ENCODE data around the gene ICAM1. TPM values are rescaled to one million over a fixed set of nuclear protein-coding genes. Genes with fewer than 3 reads are reported as not detected.

ICAM1 gene
- total RNA-seq, 4 donors from 2014 or later = 11.4 to 43.4 (median 31.9) TPM

GRCh38 chr19:10306327-10306726 lies 35.4 kb downstream of the ICAM1 start:
- TF ChIP-seq CTCF (IDR thresholded peaks at IDR 0.05; ENCODE audit: low read depth) = no peak

GRCh38 chr19:10309423-10309822 lies 38.5 kb downstream of the ICAM1 start, which contains the start of gene ZGLP1:
TSS of gene ZGLP1 (minus strand) at chr19:10309815.
- no peak for TF ChIP-seq CTCF (IDR thresholded peaks at IDR 0.05; ENCODE audit: low read depth)

GRCh38 chr19:10315335-10316214 lies 44.7 kb downstream of the ICAM1 start, which contains the start of gene FDX2:
TSS of gene FDX2 (minus strand) at chr19:10316015. CDS start at chr19:10315996, 19 bp downstream.
- TF ChIP-seq CTCF (IDR thresholded peaks at IDR 0.05; ENCODE audit: low read depth) = no peak

GRCh38 chr19:10316229-10317044 lies 45.5 kb downstream of the ICAM1 start:
- TF ChIP-seq CTCF (IDR thresholded peaks at IDR 0.05; ENCODE audit: low read depth) = no peak

GRCh38 chr19:10317045-10317856 lies 46.3 kb downstream of the ICAM1 start:
- no peak for TF ChIP-seq CTCF (IDR thresholded peaks at IDR 0.05; ENCODE audit: low read depth)

- no peak for TF ChIP-seq CTCF (IDR thresholded peaks at IDR 0.05; ENCODE audit: low read depth)
Measured at GRCh38 chr19:10317857-10318462, 47.0 kb downstream of the ICAM1 start.

All from subcutaneous adipose tissue (tissue), 4 donors.